Urothelium cell line (cell line): ENCODE measurements around the gene PGC.
"Not testable (repeated sequence)": the region's sequence is repeated elsewhere in the genome, so short reads cannot be mapped to it uniquely, and the experiment has no call there.

Experiments used
- DNase-seq: peaks from one replicate; pipeline ENCODE4 v3.0.0; 2011; ENCODE audit warnings: low spot score, mixed read lengths
- FAIRE-seq: peaks from 2 replicates; lab custom pipeline; 2011; peaks lifted over from hg19 to GRCh38; lab: Jason Lieb, UNC

The PGC gene

GRCh38 chr6:41777551-41778285, 30.5 kb upstream of the PGC start:
- no peak for DNase-seq

GRCh38 chr6:41775293-41775882, 28.2 kb upstream of the PGC start:
- DNase-seq (no peak), FAIRE-seq (no peak)

More at GRCh38 chr6:41777551-41778285, 30.5 kb upstream of the PGC start:
- FAIRE-seq: no peak

- FAIRE-seq: no peak
- DNase-seq: no peak
Observed at GRCh38 chr6:41774841-41775240, 27.6 kb upstream of the PGC start.

GRCh38 chr6:41771058-41771983, 24.1 kb upstream of the PGC start:
- DNase-seq: no peak
- no peak for FAIRE-seq

GRCh38 chr6:41770381-41771057, 23.3 kb upstream of the PGC start:
- FAIRE-seq: no peak
- no peak for DNase-seq

GRCh38 chr6:41769376-41769775, 22.2 kb upstream of the PGC start:
- DNase-seq: no peak
- no peak for FAIRE-seq

GRCh38 chr6:41768545-41769308, 21.5 kb upstream of the PGC start:
- no peak for FAIRE-seq
- DNase-seq: no peak

- no peak for FAIRE-seq
Observed at GRCh38 chr6:41767112-41767833, 20.1 kb upstream of the PGC start.

GRCh38 chr6:41766043-41766664, 19.0 kb upstream of the PGC start:
- not testable (repeated sequence) for DNase-seq

More at GRCh38 chr6:41767112-41767833, 20.1 kb upstream of the PGC start:
- DNase-seq: no peak

GRCh38 chr6:41763470-41763869, 16.3 kb upstream of the PGC start:
- no peak for FAIRE-seq

More at GRCh38 chr6:41766043-41766664, 19.0 kb upstream of the PGC start:
- not testable (repeated sequence) for FAIRE-seq

GRCh38 chr6:41759905-41760579, 12.8 kb upstream of the PGC start:
- DNase-seq (no peak), FAIRE-seq (no peak)

More at GRCh38 chr6:41763470-41763869, 16.3 kb upstream of the PGC start:
- DNase-seq: no peak

GRCh38 chr6:41759106-41759904, 12.1 kb upstream of the PGC start:
- no peak for DNase-seq
- FAIRE-seq: no peak

GRCh38 chr6:41758641-41759035, 11.4 kb upstream of the PGC start:
- DNase-seq (no peak), FAIRE-seq (no peak)

GRCh38 chr6:41757931-41758640, 10.9 kb upstream of the PGC start:
- no peak for DNase-seq
- FAIRE-seq: no peak

GRCh38 chr6:41757271-41757670, 10.1 kb upstream of the PGC start:
- FAIRE-seq (no peak), DNase-seq (no peak)

GRCh38 chr6:41756354-41756753, 9.2 kb upstream of the PGC start:
- no peak for FAIRE-seq
- no peak for DNase-seq

- DNase-seq (no peak), FAIRE-seq (no peak)
Observed at GRCh38 chr6:41755895-41756294, 8.7 kb upstream of the PGC start.
